PC-9 (cell line): ENCODE data around the gene PACSIN1. TPM values are rescaled to one million over a fixed set of nuclear protein-coding genes. Genes with fewer than 3 reads are reported as not detected.

Experiments
- BruUV-seq: library from RNA; stranded (reverse); fragments of 400-500 nt; replicated peaks from 2 replicates; lab custom pipeline; 2021; lab: Mats Ljungman, UMichigan
- CTCF ChIA-PET: fragments of 300-600 bp; sonication (Branson Sonifier 250); formaldehyde crosslinking; loops from one replicate; lab custom pipeline; 2022; ENCODE audit warnings: antibody characterized with exemption; lab: Charles Lee
- POLR2A ChIA-PET: fragments of 300-600 bp; sonication (Branson Sonifier 250); formaldehyde crosslinking; loops from one replicate; lab custom pipeline; 2022; ENCODE audit warnings: antibody characterized with exemption; ENCODE audit not compliant: unreplicated experiment; lab: Charles Lee
- DNase-seq, 2 experiments: peaks; one replicate each; pipeline versions ENCODE4 v3.0.0 to v3.0.0-alpha.2; 2015 to 2022; ENCODE audit warnings: mixed read lengths in 1 of 2
- H2AFZ ChIP-seq: fragments of 200-600 bp; sonication (generic); 2 replicates; pipeline ENCODE4 v1.8.1; 2017; ENCODE audit warnings: antibody characterized with exemption
- H3F3A ChIP-seq: fragments of 200-600 bp; sonication (generic); 2 replicates; pipeline ENCODE4 v1.8.1; 2017; ENCODE audit warnings: antibody characterized with exemption, mild to moderate bottlenecking, low read depth; ENCODE audit not compliant: insufficient read depth
- H3K27ac ChIP-seq: fragments of 200-600 bp; sonication (generic); 2 replicates; pipeline ENCODE4 v1.6.1; 2016; ENCODE audit warnings: mixed run types
- H3K27me3 ChIP-seq: fragments of 200-600 bp; sonication (generic); 2 replicates; pipeline ENCODE4 v1.6.1; 2016; ENCODE audit warnings: low read depth, mixed run types; ENCODE audit not compliant: insufficient read depth
- H3K36me3 ChIP-seq: fragments of 200-600 bp; sonication (generic); 2 replicates; pipeline ENCODE4 v1.6.1; 2016; ENCODE audit warnings: low read depth, mixed run types
- H3K4me1 ChIP-seq: fragments of 200-600 bp; sonication (generic); replicated peaks from 2 replicates; pipeline ENCODE4 v1.6.1; 2016; ENCODE audit warnings: mixed run types; ENCODE audit not compliant: insufficient read depth
- H3K4me2 ChIP-seq: fragments of 200-600 bp; sonication (generic); 2 replicates; pipeline ENCODE4 v1.6.1; 2017; ENCODE audit warnings: mixed run types
- H3K4me3 ChIP-seq: fragments of 200-600 bp; sonication (generic); 2 replicates; pipeline ENCODE4 v1.6.1; 2016; ENCODE audit warnings: mixed run types
- H3K79me2 ChIP-seq: fragments of 200-600 bp; sonication (generic); 2 replicates; pipeline ENCODE4 v1.6.1; 2017; ENCODE audit warnings: low read depth, mixed run types
- H3K9me2 ChIP-seq: fragments of 200-600 bp; sonication (generic); 2 replicates; pipeline ENCODE4 v1.8.1; 2017; ENCODE audit warnings: mild to moderate bottlenecking; ENCODE audit not compliant: insufficient read depth
- H3K9me3 ChIP-seq: fragments of 200-600 bp; sonication (generic); 2 replicates; pipeline ENCODE4 v1.8.1; 2016; ENCODE audit warnings: low read depth; ENCODE audit not compliant: insufficient read depth
- H4K20me1 ChIP-seq: fragments of 200-600 bp; sonication (generic); 2 replicates; pipeline ENCODE4 v1.8.1; 2017; ENCODE audit not compliant: insufficient read depth
- CTCF ChIP-seq: fragments of 200-600 bp; sonication (generic); conservative IDR thresholded peaks from 2 replicates; pipeline ENCODE4 v1.6.1; 2017; ENCODE audit warnings: mixed run types, antibody characterized with exemption, mild to moderate bottlenecking, moderate library complexity
- EZH2 ChIP-seq: fragments of 200-600 bp; sonication (generic); IDR thresholded peaks from 2 replicates; pipeline ENCODE4 v1.8.0; 2017; ENCODE audit warnings: antibody characterized with exemption, low read depth
- intact Hi-C: fragments of 100-400 bp; cut with micrococcal nuclease; formaldehyde crosslinking; loops from one replicate; pipeline ENCODE4 v1.10.0; 2022; ENCODE audit not compliant: unreplicated experiment
- total RNA-seq: library from RNA; stranded (reverse); gene quantifications from 2 replicates; pipeline ENCODE4 v1.2.3, GENCODE V29; 2021

PACSIN1 gene
- total RNA-seq, 1 experiment from 2014 or later = 5.0 TPM

- Histone ChIP-seq H3K27ac (no peak overlapping the region), H3K9me3 (no peaks in the 10 kb centered on the region), H3K9me2 (no peaks in the 10 kb centered on the region), H3K4me3 (no peak overlapping the region), H3K4me2 (no peak overlapping the region), H3K27me3 (no peaks in the 10 kb centered on the region), H3F3A (0 out of 2 replicates have a peak, but pooled peaks cover 4% of the 10 kb centered on the region), H3K4me1 (peaks cover 13% of the 10 kb centered on the region), H2AFZ (no peak overlapping the region), H3K36me3 (no peaks in the 10 kb centered on the region), H4K20me1 (no peaks in the 10 kb centered on the region), H3K79me2 (no peaks in the 10 kb centered on the region)
- BruUV-seq = no TSS peak
- TF ChIP-seq CTCF (no peak), EZH2 (no peak)
- intact Hi-C loops = no loop called here
- CTCF ChIA-PET = no interaction called here
- no peak for DNase-seq
- POLR2A ChIA-PET = no interaction called here
Measured at GRCh38 chr6:34441526-34441925, 24.4 kb upstream of the PACSIN1 start.

GRCh38 chr6:34445313-34445860 lies 20.5 kb upstream of the PACSIN1 start:
- Histone ChIP-seq H3K4me2 (peak overlapping the region; percentile 35), H3K4me3 (no peak overlapping the region), H4K20me1 (no peaks in the 10 kb centered on the region), H3F3A (peaks cover 4% of the 10 kb centered on the region; the same call in 1 of the 2 replicates), H2AFZ (no peak overlapping the region; the same call in 1 of the 2 replicates), H3K27me3 (no peaks in the 10 kb centered on the region), H3K9me2 (no peaks in the 10 kb centered on the region), H3K27ac (no peak overlapping the region), H3K36me3 (no peaks in the 10 kb centered on the region), H3K79me2 (no peaks in the 10 kb centered on the region), H3K9me3 (no peaks in the 10 kb centered on the region), H3K4me1 (peaks cover 9% of the 10 kb centered on the region)
- intact Hi-C loops = no loop called here
- no peak for TF ChIP-seq CTCF
- no peak for TF ChIP-seq EZH2
- ChIA-PET POLR2A (interaction anchor here (0.6 kb wide), 1 partner anchor 1043 kb away, joined by 3 read pairs; no protein-coding TSS in a partner anchor), CTCF (no interaction called here)
- DNase-seq = peak in 1 of 2 experiments; percentile 71
- BruUV-seq = no TSS peak

GRCh38 chr6:34447386-34447785 lies 18.5 kb upstream of the PACSIN1 start:
- Histone ChIP-seq H3F3A (peaks cover 4% of the 10 kb centered on the region; the same call in 1 of the 2 replicates), H3K9me2 (no peaks in the 10 kb centered on the region), H3K27me3 (no peaks in the 10 kb centered on the region), H3K9me3 (no peaks in the 10 kb centered on the region), H2AFZ (no peak overlapping the region), H4K20me1 (no peaks in the 10 kb centered on the region), H3K79me2 (no peaks in the 10 kb centered on the region), H3K36me3 (no peaks in the 10 kb centered on the region), H3K4me3 (no peak overlapping the region), H3K27ac (no peak overlapping the region), H3K4me2 (no peak overlapping the region), H3K4me1 (peaks cover 9% of the 10 kb centered on the region)
- no peak for DNase-seq
- ChIA-PET CTCF (no interaction called here), POLR2A (no interaction called here)
- BruUV-seq = no TSS peak
- TF ChIP-seq CTCF (no peak), EZH2 (no peak)
- intact Hi-C loops = no loop called here
